HUDEP-2 (cell line): ENCODE measurements around the gene AP3M1.
A peak's percentile ranks its signal among the peaks of the same experiment; 100 is the strongest.
"Not testable (repeated sequence)": the region's sequence is repeated elsewhere in the genome, so short reads cannot be mapped to it uniquely, and the experiment has no call there.

ENCODE experiments used
- DNase-seq, 76 experiments: peaks; one replicate each; lab custom pipeline; 2025; ENCODE audit not compliant: unreplicated experiment in 76 of 76; lab: John Stamatoyannopoulos, UW

The AP3M1 gene

DNA sequence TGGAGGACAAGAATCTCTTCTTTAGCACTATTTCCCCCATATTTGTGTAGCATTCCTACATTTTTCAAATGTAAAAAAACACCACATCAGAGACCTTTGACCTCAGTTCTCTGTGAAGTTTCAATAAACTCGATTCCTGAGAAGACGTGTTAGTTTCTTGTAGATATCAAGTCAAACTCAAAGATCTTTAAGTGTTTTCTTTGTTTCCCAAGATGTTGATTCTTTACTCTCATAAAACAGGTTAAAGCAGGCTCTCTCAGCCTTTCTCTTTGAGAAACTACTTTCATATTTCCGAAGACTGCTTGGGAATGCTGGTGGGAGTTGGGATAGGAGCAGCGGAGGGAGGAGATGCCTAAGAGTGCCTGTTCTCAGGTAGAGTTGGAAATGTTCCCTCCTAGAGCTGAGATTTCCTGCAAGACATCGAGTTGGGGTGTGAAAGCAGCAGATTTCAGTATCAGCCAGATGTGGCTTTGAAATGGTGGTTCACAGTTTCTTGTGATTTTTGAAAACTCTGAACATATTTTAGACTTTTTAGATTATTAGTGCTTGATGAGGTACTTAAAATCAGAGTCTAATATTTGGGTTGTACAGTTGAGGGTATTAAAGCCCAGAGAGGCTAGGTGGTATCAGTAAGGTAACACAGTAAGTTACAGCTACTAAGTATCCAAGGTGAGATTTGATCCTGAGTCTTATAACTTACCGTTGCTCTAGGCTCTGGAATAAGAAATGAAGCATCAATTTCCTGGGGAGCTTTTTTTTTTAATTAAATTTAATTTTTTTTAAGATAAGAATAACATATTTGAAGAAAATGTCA is 14.3 kb upstream of the AP3M1 start:
- no peak for DNase-seq

DNA sequence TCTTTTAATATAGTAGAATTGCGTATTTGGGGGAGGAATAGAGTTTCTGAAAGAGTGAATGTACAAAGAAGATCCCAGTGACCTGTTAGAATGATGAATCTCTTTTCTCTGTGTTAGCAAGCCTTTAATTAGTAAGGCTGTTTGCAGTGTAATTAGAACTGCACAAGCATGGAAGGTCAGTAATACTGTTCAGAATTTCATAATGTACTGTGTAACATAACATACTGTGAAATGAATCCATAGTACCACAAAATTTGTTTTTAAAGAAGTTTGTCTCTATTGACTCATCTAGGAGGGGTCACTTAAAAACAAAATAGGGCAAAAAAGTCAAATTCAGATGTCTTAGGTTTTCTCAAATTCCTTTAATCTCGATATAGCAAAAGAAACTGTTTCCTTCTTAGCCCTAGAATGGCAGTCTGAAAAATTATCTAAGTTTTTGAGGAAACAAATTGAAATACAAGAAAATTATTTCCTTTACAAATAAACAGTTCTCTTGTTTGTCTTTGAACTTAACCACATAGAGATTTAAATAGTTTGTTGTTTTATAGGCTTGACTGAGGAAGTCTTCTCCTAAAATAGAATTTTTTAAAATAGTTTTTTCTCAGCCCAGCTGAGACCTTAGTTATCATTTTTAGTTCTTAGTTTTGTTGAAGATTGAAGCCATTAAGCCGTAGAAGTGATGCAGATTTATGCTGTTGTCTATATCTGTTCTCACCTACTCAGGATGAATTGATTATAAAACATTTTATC is 12.9 kb upstream of the AP3M1 start:
- DNase-seq, result no peak

DNA sequence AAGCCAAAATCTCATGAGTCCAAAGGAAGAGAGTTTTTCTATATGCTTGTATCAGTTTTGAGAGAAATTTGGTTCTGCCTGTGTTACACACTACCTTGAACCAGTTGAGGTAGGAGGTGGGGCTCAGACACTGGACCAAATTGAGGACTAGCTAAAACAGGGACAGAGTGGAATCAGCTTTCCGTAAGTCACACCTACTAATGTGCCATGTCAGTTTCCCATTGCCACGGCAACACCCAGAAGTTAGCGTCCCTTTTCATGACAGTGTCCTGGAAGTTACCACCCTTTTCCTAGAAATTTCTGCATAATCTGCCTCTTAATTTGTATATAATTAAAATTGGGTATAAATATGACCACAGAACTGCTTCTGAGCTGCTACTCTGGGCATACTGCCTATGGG is 9.4 kb upstream of the AP3M1 start:
- no peak for DNase-seq

DNA sequence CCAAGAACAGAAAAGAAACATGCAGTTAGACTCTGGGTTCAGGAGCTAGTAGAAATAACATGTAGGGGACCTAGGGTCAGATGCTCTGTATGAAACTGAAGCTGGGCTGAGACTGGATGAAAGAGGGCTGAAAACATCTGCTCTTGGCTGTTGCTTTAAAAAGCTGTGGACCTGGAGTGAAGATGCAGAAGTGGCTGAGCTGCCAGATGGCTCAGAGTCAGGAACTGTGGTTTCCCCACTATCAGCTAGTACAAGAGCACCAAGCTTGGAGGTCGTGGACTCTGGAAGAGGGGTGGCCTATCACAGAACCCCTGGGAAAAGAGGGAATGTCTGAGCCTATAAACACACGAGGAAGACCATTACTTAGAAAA is 6.3 kb upstream of the AP3M1 start:
- DNase-seq, result peak in 16 of 76 experiments; percentile 1 to 37 (median 12)

DNA sequence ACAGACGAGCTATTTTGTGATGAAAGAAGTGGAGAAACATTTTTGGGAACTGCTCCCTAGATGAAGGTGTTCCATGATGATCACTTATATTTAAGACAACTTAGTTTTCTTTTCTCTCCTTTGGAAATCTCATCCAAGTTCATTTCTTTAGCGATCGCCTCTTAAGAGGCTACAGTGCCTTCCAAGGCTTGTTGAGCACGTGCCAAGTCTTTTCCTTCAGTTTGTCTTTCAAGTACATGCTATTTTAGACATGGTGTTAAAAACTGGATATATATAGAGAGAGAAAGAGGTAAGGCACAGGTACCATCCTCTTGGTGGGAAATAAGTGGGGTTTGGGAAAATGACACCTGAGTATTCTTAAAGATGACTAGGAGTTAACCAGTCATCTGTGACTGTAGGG is 3.0 kb upstream of the AP3M1 start:
- no peak for DNase-seq

DNA sequence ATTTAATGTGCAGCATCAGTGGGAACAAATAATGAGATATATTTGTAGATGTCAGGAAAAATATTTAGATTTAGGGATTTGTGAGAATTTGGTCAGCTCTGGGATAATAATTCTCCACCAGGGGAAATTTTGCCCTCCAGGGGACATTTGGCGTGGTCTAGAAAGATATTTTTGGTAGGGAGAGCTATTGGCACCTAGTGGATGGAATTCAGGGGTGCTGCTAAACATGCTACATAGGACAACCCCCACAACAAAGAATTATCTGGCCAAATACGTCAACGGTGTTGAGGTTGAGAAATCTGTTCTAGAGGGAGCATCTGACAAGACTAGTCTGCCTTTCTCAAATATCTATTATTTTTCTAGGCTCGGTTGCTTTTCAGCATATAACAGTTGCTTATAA is 2.5 kb upstream of the AP3M1 start:
- no peak for DNase-seq

DNA sequence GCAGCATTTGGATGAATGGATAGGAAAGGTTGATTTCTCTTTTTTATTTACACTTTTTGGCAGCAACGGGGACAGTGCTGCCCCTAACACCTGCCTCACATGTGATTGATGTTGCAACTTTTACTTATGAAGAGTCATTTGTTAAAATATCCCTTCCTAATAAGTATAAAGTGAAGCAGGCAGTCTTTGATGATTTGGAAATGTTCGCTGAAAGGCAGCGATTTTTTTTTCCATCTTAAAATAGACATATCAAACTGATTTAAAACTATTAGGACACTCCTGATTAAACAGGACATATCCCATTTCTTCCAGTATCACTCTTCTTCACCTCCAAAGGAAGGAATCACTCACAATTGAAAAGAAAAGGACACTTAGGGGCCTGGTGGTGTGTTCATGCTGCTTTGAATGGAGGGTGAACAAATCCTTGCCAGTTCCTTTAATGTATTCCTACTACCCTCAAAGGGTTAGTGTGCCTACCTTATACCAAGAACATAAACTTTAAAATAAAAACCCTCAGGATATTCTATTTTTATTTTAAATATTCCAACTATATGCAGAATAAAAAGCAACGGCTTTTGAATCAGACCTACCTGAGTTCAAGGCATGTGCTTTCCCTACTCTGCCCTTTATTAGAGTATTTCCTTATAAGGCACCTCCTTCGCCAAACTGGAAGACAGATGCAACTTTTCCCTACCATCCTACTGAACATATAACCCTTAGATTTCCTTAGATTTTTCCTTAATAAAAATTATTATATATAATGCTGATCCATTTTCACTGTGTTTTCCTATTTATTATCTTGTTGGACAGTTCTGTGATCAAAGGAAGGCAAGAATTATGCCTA is 1.5 kb upstream of the AP3M1 start:
- peak in 1 of 76 experiments; percentile 14 for DNase-seq

DNA sequence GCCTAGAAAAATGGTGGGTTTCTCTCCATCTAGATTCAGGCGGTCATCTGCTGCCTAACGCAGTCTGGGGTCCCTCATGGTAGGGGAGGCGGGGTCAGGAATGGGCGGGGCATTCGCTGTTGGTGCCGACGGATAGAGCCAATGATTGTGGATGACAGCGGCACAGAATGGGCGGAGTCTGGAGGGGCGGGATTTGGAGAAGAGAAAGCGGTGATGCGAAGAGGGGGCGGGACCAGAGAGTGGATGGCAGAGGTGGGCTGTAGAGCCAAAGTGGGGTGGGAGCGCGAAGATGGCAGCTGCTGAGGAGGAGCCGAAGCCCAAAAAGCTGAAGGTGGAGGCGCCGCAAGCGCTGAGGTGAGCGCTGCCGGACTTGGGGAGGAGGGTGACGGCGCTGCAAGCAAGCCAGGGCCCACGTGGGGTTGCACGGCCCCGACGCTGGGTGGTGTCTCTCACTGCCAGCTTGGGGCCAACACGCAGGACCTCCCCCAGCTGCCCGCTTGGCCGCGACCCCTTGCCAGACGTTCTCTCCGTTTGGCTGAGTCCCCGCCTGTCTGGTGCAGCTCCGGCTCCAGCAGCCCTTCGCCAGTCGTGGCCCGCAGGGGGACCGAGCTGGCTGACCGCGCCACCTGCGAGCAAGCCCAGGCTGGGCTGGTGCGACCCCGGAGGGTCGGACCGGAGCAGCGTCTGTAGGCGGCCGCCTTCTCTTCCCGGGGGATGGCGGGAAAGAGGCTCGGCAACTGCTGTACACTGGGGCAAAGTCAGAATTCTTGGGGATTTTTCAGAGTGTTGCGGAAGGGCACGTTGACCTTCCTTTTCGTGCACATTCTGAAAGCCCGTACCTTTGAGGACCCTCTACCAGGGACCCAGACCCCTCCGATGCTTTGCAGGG is 606 bp upstream of the AP3M1 start, which contains the start of gene ADK:
ADK (plus strand) TSS at position 232 of the 889 bp plus-strand sequence; CDS start at position 290, 58 bp downstream.
- peak; percentile 49 to 99 (median 97) for DNase-seq

DNA sequence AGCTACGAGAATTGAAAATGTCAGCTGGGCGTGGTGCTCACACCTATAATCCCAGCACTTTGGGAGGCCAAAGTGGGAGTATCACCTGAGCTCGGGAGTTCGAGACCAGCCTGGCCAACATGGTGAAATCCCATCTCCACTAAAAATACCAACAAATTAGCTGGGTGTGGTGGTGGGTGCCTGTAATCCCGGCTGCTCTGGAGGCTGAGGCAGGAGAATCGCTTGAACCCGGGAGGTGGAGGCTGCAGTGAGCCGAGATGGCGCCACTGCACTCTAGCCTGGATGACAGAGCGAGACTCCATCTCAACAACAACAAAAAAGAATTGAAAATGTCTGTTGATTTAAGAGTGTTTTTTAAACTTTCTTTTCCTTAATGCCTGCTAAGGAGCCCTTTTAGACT is 3.6 kb downstream of the AP3M1 start:
- not testable (repeated sequence) for DNase-seq

DNA sequence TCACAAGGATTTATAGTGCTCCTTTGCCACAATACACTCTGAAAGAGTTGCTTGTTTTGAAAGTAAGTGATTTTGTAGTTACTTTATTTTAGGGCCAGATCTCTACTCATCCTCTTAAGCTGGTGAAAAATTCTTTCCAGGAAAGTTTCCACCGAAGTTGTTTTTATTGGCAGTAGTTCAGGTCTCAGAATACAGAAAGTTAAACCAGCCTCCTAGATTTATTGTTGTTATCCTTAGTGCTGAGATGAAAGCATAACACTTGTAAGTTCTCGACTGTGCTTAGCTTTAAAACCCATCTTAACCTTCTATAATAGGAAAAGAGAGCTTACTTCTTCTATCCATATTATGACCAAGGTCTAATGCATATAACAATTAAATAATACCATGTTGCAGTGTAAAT is 5.5 kb downstream of the AP3M1 start:
- no peak for DNase-seq

DNA sequence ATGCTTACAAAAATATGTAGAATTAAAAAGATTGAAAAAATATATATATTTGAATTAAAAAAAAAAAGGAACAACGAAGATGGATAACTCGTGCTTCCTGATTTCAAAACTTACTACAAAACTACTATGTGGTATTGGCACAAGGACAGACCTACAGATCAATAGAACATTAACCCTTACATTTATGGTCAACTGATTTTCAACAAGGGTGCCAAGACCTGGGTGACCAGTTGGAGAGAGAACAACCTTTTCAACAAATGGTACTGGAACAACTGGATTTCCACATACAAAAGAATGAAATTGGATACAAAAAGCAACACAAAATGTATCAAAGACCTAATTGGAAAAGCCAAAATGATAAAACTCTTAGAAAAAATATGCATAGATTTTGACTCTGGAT is 10.1 kb downstream of the AP3M1 start:
- no peak for DNase-seq

DNA sequence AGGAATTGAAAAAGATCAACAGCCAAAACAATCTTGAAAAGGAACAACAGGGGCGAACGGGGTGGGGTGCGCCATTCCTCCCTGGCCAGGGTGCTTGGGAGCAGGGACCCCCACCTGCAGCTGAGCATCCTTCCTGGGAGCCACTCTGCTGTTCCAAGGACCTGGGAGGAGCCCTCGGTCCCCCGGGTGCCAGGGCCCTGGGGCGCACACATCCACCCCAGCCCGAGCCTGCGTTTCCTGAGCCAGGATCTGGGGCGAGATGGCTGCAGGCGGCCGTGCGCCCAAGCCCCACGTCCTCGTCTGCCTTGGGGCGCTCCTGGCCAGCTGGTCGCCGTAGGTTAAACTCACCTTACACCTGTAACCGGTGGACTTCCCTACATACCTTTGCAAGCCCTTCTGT is 10.6 kb downstream of the AP3M1 start:
- DNase-seq, result no peak

DNA sequence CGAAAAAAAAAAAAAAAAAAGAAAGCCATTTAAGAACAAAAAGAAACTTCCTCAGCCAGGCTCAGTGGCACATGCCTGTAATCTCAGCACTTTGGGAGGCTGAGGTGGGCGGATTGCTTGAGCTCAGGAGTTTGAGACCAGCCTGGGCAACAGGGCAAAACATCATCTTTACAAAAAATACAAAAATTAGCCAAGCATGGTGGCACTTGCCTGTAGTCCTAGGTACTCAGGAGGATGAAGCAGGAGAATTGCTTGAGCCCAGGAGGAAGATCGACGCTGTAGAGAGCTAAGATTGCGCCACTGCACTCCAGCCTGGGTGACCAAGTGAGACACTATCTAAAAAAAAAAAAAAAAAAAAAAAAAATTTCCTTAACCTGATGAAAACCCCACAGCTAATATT is 12.0 kb downstream of the AP3M1 start:
- not testable (repeated sequence) for DNase-seq

DNA sequence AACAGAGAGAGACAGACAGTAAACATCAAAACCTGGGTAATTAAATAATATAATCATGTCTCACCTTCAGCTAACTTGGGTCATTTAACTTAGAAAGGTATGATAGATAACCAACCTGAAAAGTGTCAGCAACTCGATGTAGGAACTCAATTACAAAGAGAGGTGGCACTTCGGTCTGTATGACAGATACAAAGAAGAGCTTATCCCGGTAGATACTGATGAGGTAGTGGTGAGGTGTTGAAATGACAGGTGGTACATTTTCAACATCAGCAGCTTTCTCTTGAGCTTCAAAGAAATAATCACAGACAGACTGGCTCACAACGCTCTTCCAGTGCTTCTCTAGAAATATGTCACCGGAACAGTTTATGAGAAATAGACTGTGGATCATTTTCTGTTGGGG is 12.6 kb downstream of the AP3M1 start:
- no peak for DNase-seq

DNA sequence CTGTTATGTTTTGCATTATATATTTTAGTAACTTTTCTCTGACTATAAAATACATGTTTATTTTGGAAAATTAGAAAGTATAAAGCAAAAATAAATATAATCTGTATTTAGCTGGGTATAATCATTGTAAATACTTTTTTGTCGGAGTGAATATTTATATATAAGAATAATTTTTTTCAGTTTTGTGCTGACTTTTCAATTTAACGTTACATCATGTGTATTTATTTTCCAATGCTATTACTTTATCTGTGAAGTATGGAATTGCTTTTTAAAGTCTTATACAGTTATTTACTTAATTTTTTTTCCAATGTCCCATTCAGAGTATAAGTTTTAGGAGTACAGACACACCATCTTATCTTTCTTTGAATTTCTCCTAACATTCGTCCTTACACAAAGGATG is 15.2 kb downstream of the AP3M1 start:
- no peak for DNase-seq

DNA sequence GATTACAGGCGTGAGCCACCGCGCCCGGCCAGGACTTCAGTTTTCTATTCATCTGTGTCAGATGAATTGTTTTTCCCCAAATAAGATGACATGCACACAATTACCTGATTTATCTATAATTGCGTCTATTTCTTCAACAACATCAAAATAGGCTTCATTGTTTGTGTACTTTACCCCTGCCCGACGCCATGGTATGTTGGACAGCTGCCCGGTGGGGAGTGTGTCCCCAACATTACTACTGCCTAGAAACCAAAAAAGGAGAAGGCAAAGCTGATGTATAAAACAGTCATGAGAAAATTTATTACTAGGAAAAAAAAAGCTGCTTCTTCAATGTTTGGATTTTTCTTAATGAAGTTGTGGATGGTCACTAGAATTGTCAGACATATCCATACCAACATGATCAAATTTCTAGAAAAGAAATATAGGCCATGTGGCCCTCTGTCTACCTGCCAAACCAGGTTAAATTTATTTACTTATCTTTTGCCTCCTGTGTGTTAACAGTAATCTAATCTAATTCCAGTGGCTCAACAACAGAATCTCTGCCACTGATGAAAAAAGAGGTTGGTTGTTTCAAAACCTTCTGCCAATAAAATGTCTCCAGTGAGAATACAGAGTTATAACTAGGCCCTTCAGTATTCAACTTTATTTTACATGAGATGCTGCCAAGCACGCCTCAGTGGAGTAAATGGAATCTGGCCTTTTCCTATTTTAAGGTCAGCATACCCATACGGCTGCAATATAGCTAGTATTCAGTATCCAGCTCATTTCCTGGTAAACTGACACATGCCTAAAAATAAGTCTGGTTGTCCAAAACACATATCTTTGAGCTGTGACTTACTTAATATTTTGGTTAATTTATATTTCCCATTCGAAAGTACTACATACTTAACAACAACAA is 16.5 kb downstream of the AP3M1 start:
- no peak for DNase-seq

DNA sequence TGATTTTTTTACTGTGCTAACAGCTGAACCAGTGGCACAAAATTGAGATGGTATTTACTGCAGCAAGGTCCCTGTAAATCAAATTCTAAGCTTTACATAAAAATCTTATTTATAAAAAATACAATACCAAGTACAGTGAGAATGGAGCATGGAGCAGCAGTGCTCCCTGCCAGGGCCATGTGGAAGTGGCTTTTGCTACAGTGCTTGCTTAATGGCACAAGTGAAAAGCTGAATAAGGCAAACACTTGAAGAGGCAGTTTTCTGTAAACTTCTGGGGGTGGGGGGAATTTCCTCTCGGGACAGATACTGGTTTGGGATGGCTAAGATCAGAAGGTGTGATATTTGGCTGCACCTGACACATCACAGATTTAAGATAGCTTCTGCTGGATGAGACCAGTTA is 27.5 kb downstream of the AP3M1 start:
- no peak for DNase-seq

DNA sequence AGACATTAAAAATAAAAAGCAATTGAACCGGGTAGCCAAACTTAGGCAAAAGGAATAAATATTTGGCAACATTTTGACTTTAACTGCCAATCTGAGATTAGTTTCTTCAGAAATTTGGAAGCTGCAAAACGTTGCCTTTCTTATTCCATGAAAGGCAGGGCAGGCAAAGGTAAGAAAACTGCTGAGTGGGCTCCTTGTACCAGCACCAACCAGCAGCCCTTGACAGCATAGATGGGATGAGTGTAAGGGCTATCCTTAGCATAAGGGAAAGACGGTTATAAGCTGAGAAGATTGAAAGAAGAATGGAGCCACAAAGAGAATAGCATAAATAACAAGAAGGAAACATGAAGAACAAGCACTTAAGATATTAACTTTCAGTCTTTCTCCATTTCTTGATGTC is 28.6 kb downstream of the AP3M1 start:
- no peak for DNase-seq

DNA sequence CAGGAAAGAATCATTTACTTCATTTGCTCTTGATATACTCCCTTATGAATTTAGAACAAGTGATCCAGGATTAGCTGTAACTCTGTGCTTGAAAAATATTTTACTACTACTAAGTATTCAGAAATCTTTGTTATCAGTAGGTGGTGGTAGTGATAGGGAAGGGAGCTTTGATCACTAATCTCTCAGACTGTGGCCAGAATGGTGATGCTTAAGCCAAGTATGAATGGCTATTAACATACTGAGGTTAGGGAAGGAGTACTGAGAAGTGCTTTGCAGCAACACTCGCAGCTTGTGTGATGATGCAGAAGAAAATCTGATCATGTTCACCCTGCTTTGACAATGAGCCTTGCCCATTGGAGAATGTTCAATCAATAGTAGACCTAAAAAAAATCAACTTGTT is 29.3 kb downstream of the AP3M1 start:
- DNase-seq, result no peak
